Tibial artery (tissue), 4 donors: ENCODE measurements around the gene PRDM2.

Experiments used
- DNase-seq, 2 donors: peaks; one replicate each; pipeline ENCODE4 v3.0.0-alpha.2; 2019
- H3K27ac ChIP-seq, 2 donors: fragments of 200-600 bp; sonication (generic) in 1 of 2; 1 replicate in 1 of 2; 2 replicates in 1 of 2; pipeline ENCODE4 v1.5.1; 2018 to 2019; ENCODE audit warnings: mild to moderate bottlenecking in 1 of 2
- H3K27me3 ChIP-seq, 2 donors: fragments of 200-600 bp; sonication (generic) in 1 of 2; one replicate each; pipeline versions ENCODE4 v1.5.1 to v1.6.0; 2016 to 2019
- H3K36me3 ChIP-seq, 3 donors: fragments of 200-600 bp; sonication (generic) in 2 of 3; one replicate each; pipeline ENCODE4 v1.5.1; 2016 to 2019; ENCODE audit warnings: mild to moderate bottlenecking in 2 of 3
- H3K4me1 ChIP-seq, 4 donors: fragments of 200-600 bp; sonication (generic) in 2 of 4; 1 replicate in 3 of 4; 2 replicates in 1 of 4; pipeline ENCODE4 v1.5.1; 2016 to 2019
- H3K4me3 ChIP-seq, 2 donors: fragments of 200-600 bp; sonication (generic) in 1 of 2; 1 replicate in 1 of 2; 2 replicates in 1 of 2; pipeline ENCODE4 v1.5.1; 2018 to 2019; ENCODE audit warnings: mild to moderate bottlenecking in 2 of 2
- H3K9me3 ChIP-seq, 3 donors: fragments of 200-600 bp; sonication (generic) in 1 of 3; one replicate each; pipeline ENCODE4 v1.5.1; 2016 to 2019
- intact Hi-C: fragments of 100-400 bp; cut with DNase I; formaldehyde crosslinking; loops from one replicate; pipeline ENCODE4 v1.15.0; 2023; ENCODE audit warnings: low total_unique reads
- TF ChIP-seq, protein P1 (sequence below), 2 experiments: fragments of 200-600 bp in 1 of 2; fragments of 450-650 bp in 1 of 2; IDR thresholded peaks; one replicate each; pipeline ENCODE4 v1.5.1; 2017 to 2019; ENCODE audit warnings: antibody characterized with exemption in 2 of 2, mild to moderate bottlenecking in 1 of 2, moderate library complexity in 1 of 2

The PRDM2 gene

DNA sequence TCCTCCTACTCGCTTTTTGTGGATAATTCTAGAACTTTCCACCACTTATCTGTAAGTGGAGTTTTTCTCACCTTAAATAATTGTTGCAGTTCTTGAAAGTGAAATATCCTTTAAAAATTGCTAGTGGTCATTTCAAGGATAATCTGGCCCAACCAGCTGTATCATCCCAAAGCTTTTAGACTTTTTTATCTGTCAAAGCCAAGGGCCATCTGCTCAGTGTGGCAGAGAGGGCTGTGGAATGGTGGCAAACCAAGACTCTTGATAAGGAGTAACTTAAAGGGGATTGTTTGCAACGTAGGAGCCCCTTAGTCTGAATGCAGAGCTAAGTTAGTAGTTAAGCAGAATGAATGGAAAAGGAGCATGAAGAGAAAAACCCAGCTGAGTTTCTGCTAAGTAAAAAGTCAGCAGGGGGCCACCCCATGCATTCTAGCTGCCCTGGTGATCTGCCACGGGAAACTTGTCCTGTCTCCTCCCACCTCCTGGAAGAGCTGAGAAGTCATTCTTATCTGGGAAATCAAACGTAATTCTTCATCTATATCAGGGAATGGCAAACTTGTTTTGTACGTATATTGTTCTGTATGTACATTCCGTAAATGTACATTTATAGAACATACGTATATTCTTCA, 169.3 kb downstream of the PRDM2 start:
- Histone ChIP-seq H3K4me3 (no peak overlapping the region), H3K36me3 (no peaks in the 10 kb centered on the region), H3K4me1 (no peaks in the 10 kb centered on the region), H3K27ac (no peak overlapping the region), H3K27me3 (no peaks in the 10 kb centered on the region), H3K9me3 (no peaks in the 10 kb centered on the region)
- intact Hi-C loops: no loop called here
- TF ChIP-seq, protein P1, sequence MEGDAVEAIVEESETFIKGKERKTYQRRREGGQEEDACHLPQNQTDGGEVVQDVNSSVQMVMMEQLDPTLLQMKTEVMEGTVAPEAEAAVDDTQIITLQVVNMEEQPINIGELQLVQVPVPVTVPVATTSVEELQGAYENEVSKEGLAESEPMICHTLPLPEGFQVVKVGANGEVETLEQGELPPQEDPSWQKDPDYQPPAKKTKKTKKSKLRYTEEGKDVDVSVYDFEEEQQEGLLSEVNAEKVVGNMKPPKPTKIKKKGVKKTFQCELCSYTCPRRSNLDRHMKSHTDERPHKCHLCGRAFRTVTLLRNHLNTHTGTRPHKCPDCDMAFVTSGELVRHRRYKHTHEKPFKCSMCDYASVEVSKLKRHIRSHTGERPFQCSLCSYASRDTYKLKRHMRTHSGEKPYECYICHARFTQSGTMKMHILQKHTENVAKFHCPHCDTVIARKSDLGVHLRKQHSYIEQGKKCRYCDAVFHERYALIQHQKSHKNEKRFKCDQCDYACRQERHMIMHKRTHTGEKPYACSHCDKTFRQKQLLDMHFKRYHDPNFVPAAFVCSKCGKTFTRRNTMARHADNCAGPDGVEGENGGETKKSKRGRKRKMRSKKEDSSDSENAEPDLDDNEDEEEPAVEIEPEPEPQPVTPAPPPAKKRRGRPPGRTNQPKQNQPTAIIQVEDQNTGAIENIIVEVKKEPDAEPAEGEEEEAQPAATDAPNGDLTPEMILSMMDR (IDR thresholded peaks at IDR 0.05): no peak
- no peak for DNase-seq

DNA sequence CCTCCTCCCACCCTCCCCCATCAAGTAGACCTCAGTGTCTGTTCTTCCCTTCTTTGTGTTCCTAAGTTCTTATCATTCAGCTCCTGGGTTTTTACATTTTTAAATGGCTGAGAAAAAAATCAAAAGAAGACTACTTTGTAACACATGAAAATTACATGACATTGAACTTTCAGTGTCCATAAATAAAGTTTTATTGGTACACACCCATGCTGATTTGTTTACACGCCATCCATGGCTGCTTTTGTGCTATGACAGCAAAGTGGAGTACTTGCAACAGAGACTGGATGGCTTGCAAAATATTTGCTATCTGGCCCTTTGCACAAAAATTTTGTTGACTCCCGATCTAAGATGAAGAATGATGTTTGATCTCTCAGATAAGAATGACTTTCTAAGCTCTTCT, 171.4 kb downstream of the PRDM2 start:
- no peaks in the 10 kb centered on the region for H3K27me3 ChIP-seq
- H3K27ac ChIP-seq: no peak overlapping the region
- intact Hi-C loops: no loop called here
- TF ChIP-seq, protein P1 (IDR thresholded peaks at IDR 0.05): no peak
- no peak overlapping the region for H3K4me3 ChIP-seq
- no peaks in the 10 kb centered on the region for H3K9me3 ChIP-seq
- H3K36me3 ChIP-seq: no peaks in the 10 kb centered on the region
- DNase-seq: no peak
- H3K4me1 ChIP-seq: no peaks in the 10 kb centered on the region

DNA sequence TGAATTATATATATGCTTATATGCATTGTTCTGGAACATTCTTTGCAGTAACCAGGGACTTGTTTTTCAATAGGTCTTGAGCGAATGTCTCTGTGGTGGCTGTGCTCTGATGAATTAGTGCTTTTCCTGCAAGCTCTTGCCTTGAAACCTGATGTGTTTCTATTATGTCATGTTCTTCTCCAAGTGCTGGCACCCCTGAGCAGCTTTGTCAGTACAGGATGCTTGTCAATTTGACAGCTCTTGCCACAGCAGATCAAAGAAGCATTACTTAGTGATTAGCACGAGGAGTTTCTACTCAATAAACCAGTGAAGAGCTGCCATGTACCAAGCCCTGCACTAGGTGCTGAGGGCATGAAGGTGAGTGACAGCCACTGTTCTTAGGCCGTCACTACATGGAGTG, 171.9 kb downstream of the PRDM2 start:
- no peaks in the 10 kb centered on the region for H3K27me3 ChIP-seq
- H3K9me3 ChIP-seq: no peaks in the 10 kb centered on the region
- H3K36me3 ChIP-seq: no peaks in the 10 kb centered on the region
- no peaks in the 10 kb centered on the region for H3K4me1 ChIP-seq
- H3K4me3 ChIP-seq: no peak overlapping the region
- no peak overlapping the region for H3K27ac ChIP-seq
- TF ChIP-seq, protein P1 (IDR thresholded peaks at IDR 0.05): no peak
- intact Hi-C loops: no loop called here
- no peak for DNase-seq

GRCh38 chr1:13873032-13873431, 173.0 kb downstream of the PRDM2 start:
- no peak for DNase-seq
- TF ChIP-seq, protein P1 (IDR thresholded peaks at IDR 0.05): no peak
- intact Hi-C loops: no loop called here
- H3K36me3 ChIP-seq: no peaks in the 10 kb centered on the region
- no peak overlapping the region for H3K27ac ChIP-seq
- H3K9me3 ChIP-seq: no peaks in the 10 kb centered on the region
- H3K4me1 ChIP-seq: no peaks in the 10 kb centered on the region
- H3K4me3 ChIP-seq: no peak overlapping the region
- no peaks in the 10 kb centered on the region for H3K27me3 ChIP-seq
